Measurements from ENCODE around the gene DPH5. TPM values are rescaled to one million over a fixed set of nuclear protein-coding genes. Genes with fewer than 3 reads are reported as not detected.
A peak's percentile ranks its signal among the peaks of the same experiment; 100 is the strongest.

Gene DPH5
- total RNA-seq, 1 donor from 2014 or later: 42.2 TPM

DNA sequence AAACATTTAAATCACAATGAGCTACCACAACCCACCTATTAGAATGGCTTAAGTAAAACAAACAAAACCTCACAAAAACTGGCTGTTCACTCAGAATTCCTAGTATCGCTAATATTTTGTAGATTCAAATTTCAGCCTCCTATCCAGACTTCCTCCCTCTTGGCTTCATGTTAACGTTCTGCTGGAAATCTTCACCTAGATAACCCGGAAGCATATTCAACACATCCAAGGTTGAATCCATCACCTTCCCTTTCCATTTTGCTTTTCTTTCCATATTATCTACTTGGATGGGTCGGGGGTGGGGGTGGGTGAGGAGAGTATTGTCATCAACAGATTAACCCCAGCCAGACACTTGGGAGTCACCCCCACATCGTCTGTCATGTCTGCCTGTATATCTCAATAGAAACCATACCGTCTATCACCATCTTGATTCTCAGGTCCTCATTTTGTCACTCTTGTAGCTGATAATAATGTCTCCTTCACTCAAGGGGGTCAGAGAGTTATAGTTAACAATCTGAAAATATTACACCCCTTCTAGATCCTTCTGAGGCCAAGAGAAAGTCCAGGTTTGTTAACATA, 1.7 kb upstream of the DPH5 start:
- Mint-ChIP-seq H3K4me1 (ENCODE audit: unreplicated experiment) (peaks cover 34% of the 10 kb centered on the region), H3K36me3 (ENCODE audit: low read depth, unreplicated experiment) (no peaks in the 10 kb centered on the region), H3K9me3 (ENCODE audit: unreplicated experiment) (no peaks in the 10 kb centered on the region), H3K27ac (ENCODE audit: unreplicated experiment) (peak overlapping the region; percentile 11), H3K4me3 (ENCODE audit: unreplicated experiment) (peak overlapping the region; percentile 39), H3K27me3 (ENCODE audit: unreplicated experiment) (no peaks in the 10 kb centered on the region)
- no peak for DNase-seq (ENCODE audit: low spot score)
- TF ChIP-seq, protein P1, sequence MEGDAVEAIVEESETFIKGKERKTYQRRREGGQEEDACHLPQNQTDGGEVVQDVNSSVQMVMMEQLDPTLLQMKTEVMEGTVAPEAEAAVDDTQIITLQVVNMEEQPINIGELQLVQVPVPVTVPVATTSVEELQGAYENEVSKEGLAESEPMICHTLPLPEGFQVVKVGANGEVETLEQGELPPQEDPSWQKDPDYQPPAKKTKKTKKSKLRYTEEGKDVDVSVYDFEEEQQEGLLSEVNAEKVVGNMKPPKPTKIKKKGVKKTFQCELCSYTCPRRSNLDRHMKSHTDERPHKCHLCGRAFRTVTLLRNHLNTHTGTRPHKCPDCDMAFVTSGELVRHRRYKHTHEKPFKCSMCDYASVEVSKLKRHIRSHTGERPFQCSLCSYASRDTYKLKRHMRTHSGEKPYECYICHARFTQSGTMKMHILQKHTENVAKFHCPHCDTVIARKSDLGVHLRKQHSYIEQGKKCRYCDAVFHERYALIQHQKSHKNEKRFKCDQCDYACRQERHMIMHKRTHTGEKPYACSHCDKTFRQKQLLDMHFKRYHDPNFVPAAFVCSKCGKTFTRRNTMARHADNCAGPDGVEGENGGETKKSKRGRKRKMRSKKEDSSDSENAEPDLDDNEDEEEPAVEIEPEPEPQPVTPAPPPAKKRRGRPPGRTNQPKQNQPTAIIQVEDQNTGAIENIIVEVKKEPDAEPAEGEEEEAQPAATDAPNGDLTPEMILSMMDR (IDR thresholded peaks at IDR 0.05; ENCODE audit: unreplicated experiment): no peak

DNA sequence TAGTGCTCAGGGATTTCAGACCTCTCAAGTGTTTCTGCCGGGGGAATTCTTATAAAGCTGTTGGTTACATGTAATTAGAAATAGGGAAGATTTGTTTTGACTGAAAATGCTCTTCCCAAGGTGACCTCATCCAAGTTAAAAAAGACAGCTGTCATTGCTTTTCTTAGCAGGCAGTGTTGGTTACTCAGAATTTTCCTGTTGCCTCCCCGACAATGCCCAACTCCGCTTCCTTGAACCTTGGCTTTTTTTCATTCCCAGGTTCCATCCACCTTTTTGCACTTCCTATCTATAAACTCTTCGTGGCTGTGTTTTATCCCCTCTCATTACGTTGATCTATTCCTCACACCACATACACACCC, 825 bp upstream of the DPH5 start:
- TF ChIP-seq, protein P1 (IDR thresholded peaks at IDR 0.05; ENCODE audit: unreplicated experiment): no peak
- no peaks in the 10 kb centered on the region for H3K36me3 Mint-ChIP-seq (ENCODE audit: low read depth, unreplicated experiment)
- no peak for DNase-seq (ENCODE audit: low spot score)
- H3K4me1 Mint-ChIP-seq (ENCODE audit: unreplicated experiment): peaks cover 34% of the 10 kb centered on the region
- H3K4me3 Mint-ChIP-seq (ENCODE audit: unreplicated experiment): peak overlapping the region; percentile 98
- H3K27me3 Mint-ChIP-seq (ENCODE audit: unreplicated experiment): no peaks in the 10 kb centered on the region
- no peaks in the 10 kb centered on the region for H3K9me3 Mint-ChIP-seq (ENCODE audit: unreplicated experiment)
- H3K27ac Mint-ChIP-seq (ENCODE audit: unreplicated experiment): peak overlapping the region; percentile 79

DNA sequence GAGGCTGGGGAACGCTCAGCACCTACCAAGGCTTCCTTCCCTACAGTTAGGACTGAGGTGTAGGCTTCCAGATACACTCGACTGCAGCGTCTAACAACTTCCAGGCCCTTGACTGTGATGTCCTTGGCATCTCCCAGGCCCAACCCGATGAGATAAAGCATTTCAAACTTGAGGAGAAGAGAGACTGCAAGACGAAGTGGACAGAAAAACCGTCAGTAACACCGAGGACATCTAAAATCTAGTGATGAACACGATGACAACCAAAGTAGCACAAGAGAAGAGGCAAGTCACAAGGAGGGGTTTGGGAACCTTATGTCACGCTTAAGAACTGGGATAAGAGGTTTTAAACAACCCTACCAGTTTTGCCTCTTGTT, 314 bp downstream of the DPH5 start:
- DNase-seq (ENCODE audit: low spot score): peak; percentile 5
- peak overlapping the region; percentile 98 for H3K4me3 Mint-ChIP-seq (ENCODE audit: unreplicated experiment)
- TF ChIP-seq, protein P1 (IDR thresholded peaks at IDR 0.05; ENCODE audit: unreplicated experiment): no peak
- peaks cover 28% of the 10 kb centered on the region for H3K4me1 Mint-ChIP-seq (ENCODE audit: unreplicated experiment)
- H3K9me3 Mint-ChIP-seq (ENCODE audit: unreplicated experiment): no peaks in the 10 kb centered on the region
- H3K27me3 Mint-ChIP-seq (ENCODE audit: unreplicated experiment): no peaks in the 10 kb centered on the region
- H3K36me3 Mint-ChIP-seq (ENCODE audit: low read depth, unreplicated experiment): no peaks in the 10 kb centered on the region
- H3K27ac Mint-ChIP-seq (ENCODE audit: unreplicated experiment): peak overlapping the region; percentile 85

DNA sequence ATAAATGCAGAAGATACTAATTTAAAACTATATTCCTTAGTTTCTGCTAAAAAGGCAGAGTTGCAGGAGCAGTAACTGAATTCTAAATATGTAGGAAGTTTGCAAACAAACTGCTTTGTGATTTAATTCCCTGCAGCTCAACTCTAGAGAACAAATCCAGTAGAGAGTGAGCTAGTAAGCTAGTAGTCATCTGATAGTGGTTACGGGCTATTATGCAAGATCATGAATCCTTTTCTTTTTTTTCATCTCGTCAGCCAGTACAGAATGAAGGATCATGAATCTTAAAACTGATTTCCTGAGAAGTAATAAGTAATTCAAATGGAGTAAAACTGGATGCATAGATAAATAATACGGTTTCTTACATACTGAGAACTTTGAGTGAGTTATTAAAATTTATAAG, 3.3 kb downstream of the DPH5 start:
- no peak for DNase-seq (ENCODE audit: low spot score)

DNA sequence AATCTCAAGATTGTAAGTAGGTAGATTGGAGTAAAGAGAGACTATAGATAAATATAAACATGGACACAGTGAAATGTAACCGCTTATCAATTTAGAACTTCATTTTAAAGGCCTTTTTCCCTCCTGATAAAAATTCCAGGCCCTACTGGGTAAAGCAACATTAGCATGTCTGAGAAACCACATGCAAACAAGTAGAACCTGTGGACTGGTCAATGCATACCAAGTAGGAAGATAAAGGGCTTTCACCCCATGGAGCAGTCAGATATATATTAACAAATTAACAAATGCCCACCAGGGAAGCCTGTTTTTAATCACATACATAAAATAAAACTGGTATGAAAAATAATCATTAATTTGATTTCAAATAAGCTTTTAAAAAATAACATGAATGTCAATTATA, 8.1 kb downstream of the DPH5 start:
- no peak for DNase-seq (ENCODE audit: low spot score)
- H3K27me3 Mint-ChIP-seq (ENCODE audit: unreplicated experiment): no peaks in the 10 kb centered on the region
- TF ChIP-seq, protein P1 (IDR thresholded peaks at IDR 0.05; ENCODE audit: unreplicated experiment): no peak
- no peaks in the 10 kb centered on the region for H3K9me3 Mint-ChIP-seq (ENCODE audit: unreplicated experiment)
- no peak overlapping the region for H3K27ac Mint-ChIP-seq (ENCODE audit: unreplicated experiment)
- H3K4me1 Mint-ChIP-seq (ENCODE audit: unreplicated experiment): no peaks in the 10 kb centered on the region
- H3K36me3 Mint-ChIP-seq (ENCODE audit: low read depth, unreplicated experiment): no peaks in the 10 kb centered on the region
- no peak overlapping the region for H3K4me3 Mint-ChIP-seq (ENCODE audit: unreplicated experiment)

More for the DNA sequence above, 3.3 kb downstream of the DPH5 start:
- TF ChIP-seq, protein P1 (IDR thresholded peaks at IDR 0.05; ENCODE audit: unreplicated experiment): no peak
- Mint-ChIP-seq H3K27me3 (ENCODE audit: unreplicated experiment) (no peaks in the 10 kb centered on the region), H3K4me3 (ENCODE audit: unreplicated experiment) (no peak overlapping the region), H3K36me3 (ENCODE audit: low read depth, unreplicated experiment) (no peaks in the 10 kb centered on the region), H3K4me1 (ENCODE audit: unreplicated experiment) (peaks cover 21% of the 10 kb centered on the region), H3K27ac (ENCODE audit: unreplicated experiment) (no peak overlapping the region), H3K9me3 (ENCODE audit: unreplicated experiment) (no peaks in the 10 kb centered on the region)
